ENCODE measurements around the gene IGLL5. TPM values are rescaled to one million over a fixed set of nuclear protein-coding genes. Genes with fewer than 3 reads are reported as not detected.

IGLL5 gene
- total RNA-seq, 1 experiment from 2014 or later, result not detected

GRCh38 chr22:22922954-22923319, 35.3 kb downstream of the IGLL5 start:
- ChIA-PET POLR2A (ENCODE audit: unreplicated experiment) (no interaction called here), CTCF (no interaction called here)
- H3K4me2 ChIP-seq (ENCODE audit: low read length), result no peak overlapping the region
- no TSS peak for BruUV-seq (replicated peaks)
- no peaks in the 10 kb centered on the region for H3F3A ChIP-seq (ENCODE audit: low read length, unreplicated experiment)
- TF ChIP-seq CTCF (conservative IDR thresholded peaks at IDR 0.05; ENCODE audit: low read depth, low read length), result no peak
- TF ChIP-seq EZH2phosphoT487 (IDR thresholded peaks at IDR 0.05; ENCODE audit: borderline replicate concordance, low read length), result no peak
- no peak for TF ChIP-seq EZH2 (IDR thresholded peaks at IDR 0.05; ENCODE audit: low read length, unreplicated experiment)
- no peak overlapping the region for H3K4me3 ChIP-seq (ENCODE audit: low read length)
- no peaks in the 10 kb centered on the region for H3K79me2 ChIP-seq (ENCODE audit: low read length)
- H3K9ac ChIP-seq (ENCODE audit: low read length), result no peak overlapping the region
- H3K27me3 ChIP-seq (ENCODE audit: low read length), result no peaks in the 10 kb centered on the region
- peaks cover 11% of the 10 kb centered on the region; the same call in 1 of the 2 replicates for H3K4me1 ChIP-seq (ENCODE audit: insufficient read depth, low read length)
- no peaks in the 10 kb centered on the region for H4K20me1 ChIP-seq (ENCODE audit: low read length)
- no peak overlapping the region for H3K27ac ChIP-seq (ENCODE audit: low read length)
- H3K9me2 ChIP-seq (replicated peaks; ENCODE audit: low read length), result no peaks in the 10 kb centered on the region
- H3K36me3 ChIP-seq (ENCODE audit: low read depth, low read length), result no peaks in the 10 kb centered on the region
- ATAC-seq (no peak), DNase-seq (no peak)
- H3K9me3 ChIP-seq (ENCODE audit: low read length), result no peaks in the 10 kb centered on the region
- H2AFZ ChIP-seq (ENCODE audit: low read length), result no peak overlapping the region
- intact Hi-C loops (cut with micrococcal nuclease), result no loop called here

GRCh38 chr22:22923379-22923778, 35.8 kb downstream of the IGLL5 start:
- H3K79me2 ChIP-seq (ENCODE audit: low read length), result no peaks in the 10 kb centered on the region
- ChIA-PET CTCF (interaction anchor here (0.6 kb wide), 1 partner anchor 39 kb away, joined by 4 read pairs; no protein-coding TSS in a partner anchor), POLR2A (ENCODE audit: unreplicated experiment) (no interaction called here)
- TF ChIP-seq EZH2 (IDR thresholded peaks at IDR 0.05; ENCODE audit: low read length, unreplicated experiment) (no peak), EZH2phosphoT487 (IDR thresholded peaks at IDR 0.05; ENCODE audit: borderline replicate concordance, low read length) (no peak), CTCF (conservative IDR thresholded peaks at IDR 0.05; ENCODE audit: low read depth, low read length) (no peak)
- H3K9ac ChIP-seq (ENCODE audit: low read length), result no peak overlapping the region
- H3K9me2 ChIP-seq (replicated peaks; ENCODE audit: low read length), result no peaks in the 10 kb centered on the region
- no peaks in the 10 kb centered on the region for H3K36me3 ChIP-seq (ENCODE audit: low read depth, low read length)
- no TSS peak for BruUV-seq (replicated peaks)
- ATAC-seq, result no peak
- no peaks in the 10 kb centered on the region for H3K27me3 ChIP-seq (ENCODE audit: low read length)
- H3K9me3 ChIP-seq (ENCODE audit: low read length), result no peaks in the 10 kb centered on the region
- no peak for DNase-seq
- no peak overlapping the region for H3K27ac ChIP-seq (ENCODE audit: low read length)
- H3F3A ChIP-seq (ENCODE audit: low read length, unreplicated experiment), result no peaks in the 10 kb centered on the region
- H2AFZ ChIP-seq (ENCODE audit: low read length), result no peak overlapping the region
- H3K4me3 ChIP-seq (ENCODE audit: low read length), result no peak overlapping the region
- H4K20me1 ChIP-seq (ENCODE audit: low read length), result no peaks in the 10 kb centered on the region
- intact Hi-C loops (cut with micrococcal nuclease), result no loop called here
- H3K4me1 ChIP-seq (ENCODE audit: insufficient read depth, low read length), result peaks cover 13% of the 10 kb centered on the region; the same call in 1 of the 2 replicates
- no peak overlapping the region for H3K4me2 ChIP-seq (ENCODE audit: low read length)

DNA sequence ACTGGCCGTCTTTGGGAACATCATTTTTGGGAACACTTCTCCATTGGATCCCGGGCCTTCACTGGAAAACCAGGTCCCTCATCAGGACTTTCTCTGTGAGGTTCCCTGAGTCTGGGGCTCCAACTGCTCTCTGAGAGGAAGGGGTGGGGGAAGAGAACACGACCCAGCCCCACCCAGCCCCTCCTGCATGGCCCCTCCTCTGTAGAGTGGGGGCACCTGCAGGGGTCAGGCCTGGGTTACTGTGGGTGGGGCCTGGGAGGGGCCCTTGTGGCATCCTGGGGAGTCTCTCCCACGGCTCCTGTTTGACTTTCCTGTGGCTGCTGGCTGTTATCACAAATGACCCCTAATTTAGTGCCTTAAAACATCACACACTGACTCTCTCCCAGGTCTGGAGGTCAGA, 36.3 kb downstream of the IGLL5 start:
- DNase-seq, result no peak

More for the DNA sequence above, 36.3 kb downstream of the IGLL5 start:
- H3K9me3 ChIP-seq (ENCODE audit: low read length), result no peaks in the 10 kb centered on the region
- H3K36me3 ChIP-seq (ENCODE audit: low read depth, low read length), result no peaks in the 10 kb centered on the region
- peaks cover 19% of the 10 kb centered on the region; the same call in 1 of the 2 replicates for H3K4me1 ChIP-seq (ENCODE audit: insufficient read depth, low read length)
- H3K4me3 ChIP-seq (ENCODE audit: low read length), result no peak overlapping the region
- H3F3A ChIP-seq (ENCODE audit: low read length, unreplicated experiment), result no peaks in the 10 kb centered on the region
- ChIA-PET CTCF (interaction anchor here (0.6 kb wide), 1 partner anchor 39 kb away, joined by 4 read pairs; no protein-coding TSS in a partner anchor), POLR2A (ENCODE audit: unreplicated experiment) (no interaction called here)
- no peaks in the 10 kb centered on the region for H4K20me1 ChIP-seq (ENCODE audit: low read length)
- H3K79me2 ChIP-seq (ENCODE audit: low read length), result no peaks in the 10 kb centered on the region
- no peak overlapping the region for H3K27ac ChIP-seq (ENCODE audit: low read length)
- intact Hi-C loops (cut with micrococcal nuclease), result no loop called here
- TF ChIP-seq EZH2phosphoT487 (IDR thresholded peaks at IDR 0.05; ENCODE audit: borderline replicate concordance, low read length), result no peak
- TF ChIP-seq CTCF (conservative IDR thresholded peaks at IDR 0.05; ENCODE audit: low read depth, low read length), result no peak
- no peak for TF ChIP-seq EZH2 (IDR thresholded peaks at IDR 0.05; ENCODE audit: low read length, unreplicated experiment)
- ATAC-seq, result no peak
- H3K9me2 ChIP-seq (replicated peaks; ENCODE audit: low read length), result no peaks in the 10 kb centered on the region
- no peak overlapping the region for H2AFZ ChIP-seq (ENCODE audit: low read length)
- no TSS peak for BruUV-seq (replicated peaks)
- no peak overlapping the region for H3K9ac ChIP-seq (ENCODE audit: low read length)
- H3K4me2 ChIP-seq (ENCODE audit: low read length), result no peak overlapping the region
- H3K27me3 ChIP-seq (ENCODE audit: low read length), result no peaks in the 10 kb centered on the region

Data from PC-3 (cell line).